IPS-15b (cell line): ENCODE results near the gene NCAPD2.
"Not testable (repeated sequence)": the region's sequence is repeated elsewhere in the genome, so short reads cannot be mapped to it uniquely, and the experiment has no call there.

ENCODE experiments used
- H3K27me3 ChIP-seq: one replicate; pipeline ENCODE4 v1.6.1; 2013; ENCODE audit warnings: low read length; ENCODE audit not compliant: control insufficient read depth, insufficient read depth
- H3K36me3 ChIP-seq: one replicate; pipeline ENCODE4 v1.6.1; 2013; ENCODE audit warnings: low read length; ENCODE audit not compliant: control insufficient read depth, insufficient read depth
- H3K4me1 ChIP-seq: one replicate; pipeline ENCODE4 v1.6.1; 2013; ENCODE audit warnings: mild to moderate bottlenecking, low read length; ENCODE audit not compliant: control insufficient read depth, insufficient read depth
- H3K4me3 ChIP-seq: one replicate; pipeline ENCODE4 v1.5.1; 2013; ENCODE audit warnings: low read depth, low read length
- H3K9ac ChIP-seq: one replicate; pipeline ENCODE4 v1.6.1; 2013; ENCODE audit warnings: low read depth, mild to moderate bottlenecking, low read length
- H3K9me3 ChIP-seq: one replicate; pipeline ENCODE4 v1.6.1; 2013; ENCODE audit warnings: mild to moderate bottlenecking, low read length; ENCODE audit not compliant: control insufficient read depth, insufficient read depth

Gene NCAPD2

DNA sequence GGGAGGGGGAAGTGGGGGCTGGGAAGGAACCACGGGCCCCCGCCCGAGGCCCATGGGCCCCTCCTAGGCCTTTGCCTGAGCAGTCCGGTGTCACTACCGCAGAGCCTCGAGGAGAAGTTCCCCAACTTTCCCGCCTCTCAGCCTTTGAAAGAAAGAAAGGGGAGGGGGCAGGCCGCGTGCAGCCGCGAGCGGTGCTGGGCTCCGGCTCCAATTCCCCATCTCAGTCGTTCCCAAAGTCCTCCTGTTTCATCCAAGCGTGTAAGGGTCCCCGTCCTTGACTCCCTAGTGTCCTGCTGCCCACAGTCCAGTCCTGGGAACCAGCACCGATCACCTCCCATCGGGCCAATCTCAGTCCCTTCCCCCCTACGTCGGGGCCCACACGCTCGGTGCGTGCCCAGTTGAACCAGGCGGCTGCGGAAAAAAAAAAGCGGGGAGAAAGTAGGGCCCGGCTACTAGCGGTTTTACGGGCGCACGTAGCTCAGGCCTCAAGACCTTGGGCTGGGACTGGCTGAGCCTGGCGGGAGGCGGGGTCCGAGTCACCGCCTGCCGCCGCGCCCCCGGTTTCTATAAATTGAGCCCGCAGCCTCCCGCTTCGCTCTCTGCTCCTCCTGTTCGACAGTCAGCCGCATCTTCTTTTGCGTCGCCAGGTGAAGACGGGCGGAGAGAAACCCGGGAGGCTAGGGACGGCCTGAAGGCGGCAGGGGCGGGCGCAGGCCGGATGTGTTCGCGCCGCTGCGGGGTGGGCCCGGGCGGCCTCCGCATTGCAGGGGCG lies 40.2 kb downstream of the NCAPD2 start, which contains the start of gene GAPDH:
TSS of gene GAPDH (plus strand) at position 595 of the 772 bp plus-strand sequence. CDS start 316 bp downstream, outside the sequence.
- H3K9ac ChIP-seq = peak within 1 kb of the TSS; percentile 98
- H3K4me3 ChIP-seq = peak within 1 kb of the TSS; percentile 97
- H3K4me1 ChIP-seq = peaks cover 16% of the 10 kb centered on the region
- no peaks in the 10 kb centered on the region for H3K27me3 ChIP-seq
- H3K36me3 ChIP-seq = peaks cover 55% of the 10 kb centered on the region
- H3K9me3 ChIP-seq = no peaks in the 10 kb centered on the region

DNA sequence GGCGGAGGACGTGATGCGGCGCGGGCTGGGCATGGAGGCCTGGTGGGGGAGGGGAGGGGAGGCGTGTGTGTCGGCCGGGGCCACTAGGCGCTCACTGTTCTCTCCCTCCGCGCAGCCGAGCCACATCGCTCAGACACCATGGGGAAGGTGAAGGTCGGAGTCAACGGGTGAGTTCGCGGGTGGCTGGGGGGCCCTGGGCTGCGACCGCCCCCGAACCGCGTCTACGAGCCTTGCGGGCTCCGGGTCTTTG lies 40.7 kb downstream of the NCAPD2 start:
- H3K27me3 ChIP-seq = no peaks in the 10 kb centered on the region
- H3K36me3 ChIP-seq = peaks cover 53% of the 10 kb centered on the region
- H3K4me3 ChIP-seq = peak overlapping the region; percentile 97
- H3K9ac ChIP-seq = peak overlapping the region; percentile 98
- no peaks in the 10 kb centered on the region for H3K9me3 ChIP-seq
- H3K4me1 ChIP-seq = peaks cover 16% of the 10 kb centered on the region

DNA sequence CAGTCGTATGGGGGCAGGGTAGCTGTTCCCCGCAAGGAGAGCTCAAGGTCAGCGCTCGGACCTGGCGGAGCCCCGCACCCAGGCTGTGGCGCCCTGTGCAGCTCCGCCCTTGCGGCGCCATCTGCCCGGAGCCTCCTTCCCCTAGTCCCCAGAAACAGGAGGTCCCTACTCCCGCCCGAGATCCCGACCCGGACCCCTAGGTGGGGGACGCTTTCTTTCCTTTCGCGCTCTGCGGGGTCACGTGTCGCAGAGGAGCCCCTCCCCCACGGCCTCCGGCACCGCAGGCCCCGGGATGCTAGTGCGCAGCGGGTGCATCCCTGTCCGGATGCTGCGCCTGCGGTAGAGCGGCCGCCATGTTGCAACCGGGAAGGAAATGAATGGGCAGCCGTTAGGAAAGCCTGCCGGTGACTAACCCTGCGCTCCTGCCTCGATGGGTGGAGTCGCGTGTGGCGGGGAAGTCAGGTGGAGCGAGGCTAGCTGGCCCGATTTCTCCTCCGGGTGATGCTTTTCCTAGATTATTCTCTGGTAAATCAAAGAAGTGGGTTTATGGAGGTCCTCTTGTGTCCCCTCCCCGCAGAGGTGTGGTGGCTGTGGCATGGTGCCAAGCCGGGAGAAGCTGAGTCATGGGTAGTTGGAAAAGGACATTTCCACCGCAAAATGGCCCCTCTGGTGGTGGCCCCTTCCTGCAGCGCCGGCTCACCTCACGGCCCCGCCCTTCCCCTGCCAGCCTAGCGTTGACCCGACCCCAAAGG lies 41.2 kb downstream of the NCAPD2 start:
- H3K36me3 ChIP-seq = peaks cover 53% of the 10 kb centered on the region

DNA sequence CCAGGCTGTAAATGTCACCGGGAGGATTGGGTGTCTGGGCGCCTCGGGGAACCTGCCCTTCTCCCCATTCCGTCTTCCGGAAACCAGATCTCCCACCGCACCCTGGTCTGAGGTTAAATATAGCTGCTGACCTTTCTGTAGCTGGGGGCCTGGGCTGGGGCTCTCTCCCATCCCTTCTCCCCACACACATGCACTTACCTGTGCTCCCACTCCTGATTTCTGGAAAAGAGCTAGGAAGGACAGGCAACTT lies 41.7 kb downstream of the NCAPD2 start:
- Histone ChIP-seq H3K4me3 (peak overlapping the region; percentile 97), H3K27me3 (no peaks in the 10 kb centered on the region), H3K4me1 (peaks cover 16% of the 10 kb centered on the region), H3K36me3 (peaks cover 49% of the 10 kb centered on the region), H3K9ac (peak overlapping the region; percentile 98), H3K9me3 (no peaks in the 10 kb centered on the region)

More for the DNA sequence above, 41.2 kb downstream of the NCAPD2 start:
- no peaks in the 10 kb centered on the region for H3K9me3 ChIP-seq
- H3K27me3 ChIP-seq = no peaks in the 10 kb centered on the region
- peaks cover 16% of the 10 kb centered on the region for H3K4me1 ChIP-seq
- peak overlapping the region; percentile 98 for H3K9ac ChIP-seq
- H3K4me3 ChIP-seq = peak overlapping the region; percentile 97

DNA sequence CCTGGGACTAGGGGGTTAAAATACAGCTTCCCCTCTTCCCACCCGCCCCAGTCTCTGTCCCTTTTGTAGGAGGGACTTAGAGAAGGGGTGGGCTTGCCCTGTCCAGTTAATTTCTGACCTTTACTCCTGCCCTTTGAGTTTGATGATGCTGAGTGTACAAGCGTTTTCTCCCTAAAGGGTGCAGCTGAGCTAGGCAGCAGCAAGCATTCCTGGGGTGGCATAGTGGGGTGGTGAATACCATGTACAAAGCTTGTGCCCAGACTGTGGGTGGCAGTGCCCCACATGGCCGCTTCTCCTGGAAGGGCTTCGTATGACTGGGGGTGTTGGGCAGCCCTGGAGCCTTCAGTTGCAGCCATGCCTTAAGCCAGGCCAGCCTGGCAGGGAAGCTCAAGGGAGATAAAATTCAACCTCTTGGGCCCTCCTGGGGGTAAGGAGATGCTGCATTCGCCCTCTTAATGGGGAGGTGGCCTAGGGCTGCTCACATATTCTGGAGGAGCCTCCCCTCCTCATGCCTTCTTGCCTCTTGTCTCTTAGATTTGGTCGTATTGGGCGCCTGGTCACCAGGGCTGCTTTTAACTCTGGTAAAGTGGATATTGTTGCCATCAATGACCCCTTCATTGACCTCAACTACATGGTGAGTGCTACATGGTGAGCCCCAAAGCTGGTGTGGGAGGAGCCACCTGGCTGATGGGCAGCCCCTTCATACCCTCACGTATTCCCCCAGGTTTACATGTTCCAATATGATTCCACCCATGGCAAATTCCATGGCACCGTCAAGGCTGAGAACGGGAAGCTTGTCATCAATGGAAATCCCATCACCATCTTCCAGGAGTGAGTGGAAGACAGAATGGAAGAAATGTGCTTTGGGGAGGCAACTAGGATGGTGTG lies 42.3 kb downstream of the NCAPD2 start:
- H3K4me3 ChIP-seq = peak overlapping the region; percentile 97
- H3K9me3 ChIP-seq = no peaks in the 10 kb centered on the region
- H3K4me1 ChIP-seq = peaks cover 19% of the 10 kb centered on the region
- no peaks in the 10 kb centered on the region for H3K27me3 ChIP-seq
- peaks cover 45% of the 10 kb centered on the region for H3K36me3 ChIP-seq
- H3K9ac ChIP-seq = peak overlapping the region; percentile 98

DNA sequence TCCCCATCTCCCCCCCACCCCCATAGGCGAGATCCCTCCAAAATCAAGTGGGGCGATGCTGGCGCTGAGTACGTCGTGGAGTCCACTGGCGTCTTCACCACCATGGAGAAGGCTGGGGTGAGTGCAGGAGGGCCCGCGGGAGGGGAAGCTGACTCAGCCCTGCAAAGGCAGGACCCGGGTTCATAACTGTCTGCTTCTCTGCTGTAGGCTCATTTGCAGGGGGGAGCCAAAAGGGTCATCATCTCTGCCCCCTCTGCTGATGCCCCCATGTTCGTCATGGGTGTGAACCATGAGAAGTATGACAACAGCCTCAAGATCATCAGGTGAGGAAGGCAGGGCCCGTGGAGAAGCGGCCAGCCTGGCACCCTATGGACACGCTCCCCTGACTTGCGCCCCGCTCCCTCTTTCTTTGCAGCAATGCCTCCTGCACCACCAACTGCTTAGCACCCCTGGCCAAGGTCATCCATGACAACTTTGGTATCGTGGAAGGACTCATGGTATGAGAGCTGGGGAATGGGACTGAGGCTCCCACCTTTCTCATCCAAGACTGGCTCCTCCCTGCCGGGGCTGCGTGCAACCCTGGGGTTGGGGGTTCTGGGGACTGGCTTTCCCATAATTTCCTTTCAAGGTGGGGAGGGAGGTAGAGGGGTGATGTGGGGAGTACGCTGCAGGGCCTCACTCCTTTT lies 43.1 kb downstream of the NCAPD2 start:
- Histone ChIP-seq H3K4me1 (peaks cover 16% of the 10 kb centered on the region), H3K27me3 (no peaks in the 10 kb centered on the region), H3K9ac (no peak overlapping the region), H3K4me3 (no peak overlapping the region), H3K36me3 (peaks cover 50% of the 10 kb centered on the region), H3K9me3 (no peaks in the 10 kb centered on the region)

DNA sequence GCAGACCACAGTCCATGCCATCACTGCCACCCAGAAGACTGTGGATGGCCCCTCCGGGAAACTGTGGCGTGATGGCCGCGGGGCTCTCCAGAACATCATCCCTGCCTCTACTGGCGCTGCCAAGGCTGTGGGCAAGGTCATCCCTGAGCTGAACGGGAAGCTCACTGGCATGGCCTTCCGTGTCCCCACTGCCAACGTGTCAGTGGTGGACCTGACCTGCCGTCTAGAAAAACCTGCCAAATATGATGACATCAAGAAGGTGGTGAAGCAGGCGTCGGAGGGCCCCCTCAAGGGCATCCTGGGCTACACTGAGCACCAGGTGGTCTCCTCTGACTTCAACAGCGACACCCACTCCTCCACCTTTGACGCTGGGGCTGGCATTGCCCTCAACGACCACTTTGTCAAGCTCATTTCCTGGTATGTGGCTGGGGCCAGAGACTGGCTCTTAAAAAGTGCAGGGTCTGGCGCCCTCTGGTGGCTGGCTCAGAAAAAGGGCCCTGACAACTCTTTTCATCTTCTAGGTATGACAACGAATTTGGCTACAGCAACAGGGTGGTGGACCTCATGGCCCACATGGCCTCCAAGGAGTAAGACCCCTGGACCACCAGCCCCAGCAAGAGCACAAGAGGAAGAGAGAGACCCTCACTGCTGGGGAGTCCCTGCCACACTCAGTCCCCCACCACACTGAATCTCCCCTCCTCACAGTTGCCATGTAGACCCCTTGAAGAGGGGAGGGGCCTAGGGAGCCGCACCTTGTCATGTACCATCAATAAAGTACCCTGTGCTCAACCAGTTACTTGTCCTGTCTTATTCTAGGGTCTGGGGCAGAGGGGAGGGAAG lies 43.9 kb downstream of the NCAPD2 start:
- H3K27me3 ChIP-seq, H3K4me1 ChIP-seq, H3K4me3 ChIP-seq, H3K9ac ChIP-seq, H3K9me3 ChIP-seq: not testable (repeated sequence)
- H3K36me3 ChIP-seq = peaks cover 51% of the 10 kb centered on the region

DNA sequence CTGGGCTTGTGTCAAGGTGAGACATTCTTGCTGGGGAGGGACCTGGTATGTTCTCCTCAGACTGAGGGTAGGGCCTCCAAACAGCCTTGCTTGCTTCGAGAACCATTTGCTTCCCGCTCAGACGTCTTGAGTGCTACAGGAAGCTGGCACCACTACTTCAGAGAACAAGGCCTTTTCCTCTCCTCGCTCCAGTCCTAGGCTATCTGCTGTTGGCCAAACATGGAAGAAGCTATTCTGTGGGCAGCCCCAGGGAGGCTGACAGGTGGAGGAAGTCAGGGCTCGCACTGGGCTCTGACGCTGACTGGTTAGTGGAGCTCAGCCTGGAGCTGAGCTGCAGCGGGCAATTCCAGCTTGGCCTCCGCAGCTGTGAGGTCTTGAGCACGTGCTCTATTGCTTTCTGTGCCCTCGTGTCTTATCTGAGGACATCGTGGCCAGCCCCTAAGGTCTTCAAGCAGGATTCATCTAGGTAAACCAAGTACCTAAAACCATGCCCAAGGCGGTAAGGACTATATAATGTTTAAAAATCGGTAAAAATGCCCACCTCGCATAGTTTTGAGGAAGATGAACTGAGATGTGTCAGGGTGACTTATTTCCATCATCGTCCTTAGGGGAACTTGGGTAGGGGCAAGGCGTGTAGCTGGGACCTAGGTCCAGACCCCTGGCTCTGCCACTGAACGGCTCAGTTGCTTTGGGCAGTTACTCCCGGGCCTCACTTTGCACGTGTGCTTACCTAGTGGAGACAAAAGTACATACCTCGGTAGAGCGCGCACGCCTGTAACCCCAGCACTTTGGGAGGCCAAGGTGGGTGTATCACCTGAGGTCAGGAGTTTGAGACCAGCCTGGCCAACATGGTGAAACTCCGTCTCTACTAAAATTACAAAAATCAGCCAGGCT lies 44.8 kb downstream of the NCAPD2 start:
- Histone ChIP-seq H3K9me3 (no peaks in the 10 kb centered on the region), H3K4me1 (peaks cover 7% of the 10 kb centered on the region), H3K27me3 (no peaks in the 10 kb centered on the region), H3K9ac (no peak overlapping the region), H3K4me3 (no peak overlapping the region), H3K36me3 (peaks cover 51% of the 10 kb centered on the region)

DNA sequence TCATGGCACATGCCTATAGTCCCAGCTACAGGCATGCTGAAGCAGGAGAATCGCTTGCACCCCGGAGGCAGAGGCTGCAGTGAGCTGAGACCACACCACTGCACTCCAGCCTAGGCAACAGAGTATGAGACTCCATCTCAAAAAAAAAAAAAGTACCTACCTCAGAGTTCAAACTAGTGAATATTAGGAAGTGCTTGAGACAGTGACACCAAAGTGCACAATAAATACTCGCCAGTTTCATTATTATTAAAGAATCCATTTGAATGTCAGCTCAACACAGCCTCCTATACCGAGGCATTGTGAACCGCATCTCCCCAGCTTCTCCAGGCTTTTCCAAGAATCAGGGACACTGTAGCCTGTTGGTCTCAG lies 45.4 kb downstream of the NCAPD2 start:
- peaks cover 51% of the 10 kb centered on the region for H3K36me3 ChIP-seq
- peaks cover 7% of the 10 kb centered on the region for H3K4me1 ChIP-seq
- no peak overlapping the region for H3K9ac ChIP-seq
- H3K9me3 ChIP-seq = no peaks in the 10 kb centered on the region
- no peaks in the 10 kb centered on the region for H3K27me3 ChIP-seq
- H3K4me3 ChIP-seq = no peak overlapping the region

DNA sequence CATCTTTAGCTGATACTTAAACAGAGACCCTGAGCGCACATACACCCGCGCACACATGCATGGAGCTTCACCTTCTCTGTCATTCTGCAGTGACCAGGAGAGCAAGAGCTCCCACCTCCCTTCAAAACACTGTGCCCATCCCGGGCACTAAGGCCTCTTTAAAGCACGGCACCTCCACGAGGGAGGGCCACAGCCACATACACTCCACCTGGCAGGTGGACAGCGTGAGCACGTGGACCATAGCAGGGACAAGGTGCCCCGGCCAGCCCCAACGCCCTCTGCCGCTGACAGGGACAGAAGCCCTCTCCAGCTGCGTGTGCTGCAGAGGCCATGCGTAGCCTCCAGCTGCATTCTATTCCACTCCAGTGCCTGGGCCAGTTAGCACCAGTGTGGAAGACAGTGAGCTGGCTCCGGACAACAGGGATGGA lies 45.8 kb downstream of the NCAPD2 start:
- Histone ChIP-seq H3K27me3 (no peaks in the 10 kb centered on the region), H3K4me3 (no peak overlapping the region), H3K36me3 (peaks cover 50% of the 10 kb centered on the region), H3K9ac (no peak overlapping the region), H3K4me1 (peaks cover 7% of the 10 kb centered on the region), H3K9me3 (no peaks in the 10 kb centered on the region)
